ENCODE results near the gene SLC16A6. TPM values are rescaled to one million over a fixed set of nuclear protein-coding genes. Genes with fewer than 3 reads are reported as not detected.

Gene SLC16A6
- polyA plus RNA-seq, 1 donor (not counting 4 experiments of a cell fraction or from before 2014, with no cell fraction given) = 0.14 TPM

- Histone ChIP-seq H3K4me3 (ENCODE audit: control insufficient read depth in 2 of 3, extremely low read depth in 1 of 3, insufficient read depth in 2 of 3, low read depth in 1 of 3, low read length in 3 of 3) (peak overlapping the region in 1 of 3 experiments; percentile 19), H3K27ac (ENCODE audit: control insufficient read depth, insufficient read depth, low read length) (no peak overlapping the region)
These were observed 1.0 kb downstream of the SLC16A6 start for GRCh38 chr17:68289936-68290267.

GRCh38 chr17:68289473-68289872 is 1.5 kb downstream of the SLC16A6 start:
- TF ChIP-seq EZH2 (IDR thresholded peaks at IDR 0.05; ENCODE audit: low read length) (no peak), CTCF (optimal IDR thresholded peaks at IDR 0.05 in 1 of 3, IDR thresholded peaks at IDR 0.05 in 1 of 3, conservative IDR thresholded peaks at IDR 0.05 in 1 of 3; ENCODE audit: extremely low read depth in 1 of 3, insufficient read depth in 2 of 3, low read length in 3 of 3) (no peak)
- Histone ChIP-seq H3K27me3 (ENCODE audit: control insufficient read depth, extremely low read depth, insufficient read depth, low read length) (peaks cover 34% of the 10 kb centered on the region), H3K79me2 (ENCODE audit: control insufficient read depth, insufficient read depth, low read length) (no peaks in the 10 kb centered on the region), H3K4me1 (ENCODE audit: control insufficient read depth, extremely low read depth, insufficient read depth, low read length) (peaks cover 18% of the 10 kb centered on the region), H2AFZ (ENCODE audit: control insufficient read depth, low read length) (no peak overlapping the region), H3K9me1 (ENCODE audit: control insufficient read depth, extremely low read depth, insufficient read depth, low read length) (no peaks in the 10 kb centered on the region), H4K20me1 (ENCODE audit: control insufficient read depth, extremely low read depth, insufficient read depth, low read length) (no peaks in the 10 kb centered on the region), H3K27ac (ENCODE audit: control insufficient read depth, insufficient read depth, low read length) (no peak overlapping the region), H3K9me3 (ENCODE audit: control insufficient read depth, low read depth, low read length) (no peaks in the 10 kb centered on the region), H3K4me3 (ENCODE audit: control insufficient read depth in 2 of 3, extremely low read depth in 1 of 3, insufficient read depth in 2 of 3, low read depth in 1 of 3, low read length in 3 of 3) (no peak overlapping the region), H3K9ac (ENCODE audit: control insufficient read depth, extremely low read depth, insufficient read depth, low read length) (no peak overlapping the region), H3K4me2 (ENCODE audit: control insufficient read depth, extremely low read depth, insufficient read depth, low read depth, low read length) (peak overlapping the region; percentile 58), H3K36me3 (ENCODE audit: control insufficient read depth in 2 of 2, extremely low read depth in 1 of 2, insufficient read depth in 2 of 2, low read length in 2 of 2) (no peaks in the 10 kb centered on the region)
- dilution Hi-C loops (cut with MboI; ENCODE audit: extremely low pct_ligation_motif_present, low sequenced_read_pairs) = no loop called here
- FAIRE-seq (no peak), DNase-seq (ENCODE audit: low read depth, low spot score) (no peak)

More at GRCh38 chr17:68289936-68290267, 1.0 kb downstream of the SLC16A6 start:
- Histone ChIP-seq H3K9me1 (ENCODE audit: control insufficient read depth, extremely low read depth, insufficient read depth, low read length) (no peaks in the 10 kb centered on the region), H3K9me3 (ENCODE audit: control insufficient read depth, low read depth, low read length) (no peaks in the 10 kb centered on the region), H3K9ac (ENCODE audit: control insufficient read depth, extremely low read depth, insufficient read depth, low read length) (no peak overlapping the region), H3K79me2 (ENCODE audit: control insufficient read depth, insufficient read depth, low read length) (no peaks in the 10 kb centered on the region), H3K27me3 (ENCODE audit: control insufficient read depth, extremely low read depth, insufficient read depth, low read length) (peaks cover 38% of the 10 kb centered on the region), H4K20me1 (ENCODE audit: control insufficient read depth, extremely low read depth, insufficient read depth, low read length) (no peaks in the 10 kb centered on the region), H3K4me1 (ENCODE audit: control insufficient read depth, extremely low read depth, insufficient read depth, low read length) (peaks cover 18% of the 10 kb centered on the region), H3K4me2 (ENCODE audit: control insufficient read depth, extremely low read depth, insufficient read depth, low read depth, low read length) (peak overlapping the region; percentile 58), H2AFZ (ENCODE audit: control insufficient read depth, low read length) (no peak overlapping the region), H3K36me3 (ENCODE audit: control insufficient read depth in 2 of 2, extremely low read depth in 1 of 2, insufficient read depth in 2 of 2, low read length in 2 of 2) (no peaks in the 10 kb centered on the region)
- no peak for FAIRE-seq
- TF ChIP-seq CTCF (optimal IDR thresholded peaks at IDR 0.05 in 1 of 3, IDR thresholded peaks at IDR 0.05 in 1 of 3, conservative IDR thresholded peaks at IDR 0.05 in 1 of 3; ENCODE audit: extremely low read depth in 1 of 3, insufficient read depth in 2 of 3, low read length in 3 of 3) (no peak), EZH2 (IDR thresholded peaks at IDR 0.05; ENCODE audit: low read length) (no peak)
- dilution Hi-C loops (cut with MboI; ENCODE audit: extremely low pct_ligation_motif_present, low sequenced_read_pairs) = no loop called here
- no peak for DNase-seq (ENCODE audit: low read depth, low spot score)

All from keratinocyte (primary cell).